ENCODE data around the gene ACOT8. TPM values are rescaled to one million over a fixed set of nuclear protein-coding genes. Genes with fewer than 3 reads are reported as not detected.

ACOT8 gene
- total RNA-seq, 1 donor from 2014 or later, result 31.9 TPM

DNA sequence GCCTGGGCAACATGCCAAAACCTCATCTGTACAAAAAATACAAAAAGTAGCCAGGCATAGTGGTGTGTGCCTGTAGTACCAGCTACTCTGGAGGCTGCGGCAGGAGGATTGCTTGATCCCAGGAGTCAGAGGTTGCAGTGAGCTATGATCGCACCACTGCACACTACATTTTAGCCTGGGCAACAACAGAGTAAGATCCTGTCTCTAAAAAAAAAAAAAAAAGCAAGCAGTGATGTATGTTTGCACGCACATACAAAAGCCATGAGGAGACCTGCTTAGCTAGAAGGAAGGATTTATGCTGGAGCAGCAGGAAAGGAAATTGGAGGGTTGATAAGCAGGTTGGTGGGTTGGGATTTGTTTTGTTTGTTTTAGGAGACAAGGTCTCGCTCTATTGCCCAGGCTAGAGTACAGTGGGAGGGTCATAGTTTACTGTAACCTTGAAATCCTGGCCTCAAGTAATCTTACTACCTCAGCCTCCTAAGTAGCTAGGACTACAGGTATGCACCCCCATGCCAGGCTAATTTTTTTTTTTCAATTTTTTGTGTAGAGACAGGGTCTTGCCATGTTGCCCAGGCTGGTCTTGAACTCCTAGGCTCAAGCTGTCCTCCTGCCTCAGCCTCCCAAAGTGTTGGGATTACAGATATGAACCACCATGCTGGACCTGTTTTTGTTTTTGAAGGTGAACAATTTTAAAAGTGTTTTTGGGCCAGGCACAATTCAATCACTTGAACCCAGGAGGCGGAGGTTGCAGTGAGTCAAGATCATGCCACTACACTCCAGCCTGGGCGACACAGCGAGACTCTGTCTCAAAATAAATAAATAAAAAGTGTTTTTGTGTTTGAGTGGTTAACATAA, 4.3 kb upstream of the ACOT8 start:
- DNase-seq (no peak), ATAC-seq (no peak)
- intact Hi-C loops (cut with micrococcal nuclease), result no loop called here

GRCh38 chr20:45860560-45861220, 3.5 kb upstream of the ACOT8 start:
- intact Hi-C loops (cut with micrococcal nuclease), result no loop called here
- no peak for ATAC-seq
- no peak for DNase-seq

- no peak for DNase-seq
- ATAC-seq, result no peak
- intact Hi-C loops (cut with micrococcal nuclease), result no loop called here
Measured at GRCh38 chr20:45859916-45860315, 2.7 kb upstream of the ACOT8 start.

DNA sequence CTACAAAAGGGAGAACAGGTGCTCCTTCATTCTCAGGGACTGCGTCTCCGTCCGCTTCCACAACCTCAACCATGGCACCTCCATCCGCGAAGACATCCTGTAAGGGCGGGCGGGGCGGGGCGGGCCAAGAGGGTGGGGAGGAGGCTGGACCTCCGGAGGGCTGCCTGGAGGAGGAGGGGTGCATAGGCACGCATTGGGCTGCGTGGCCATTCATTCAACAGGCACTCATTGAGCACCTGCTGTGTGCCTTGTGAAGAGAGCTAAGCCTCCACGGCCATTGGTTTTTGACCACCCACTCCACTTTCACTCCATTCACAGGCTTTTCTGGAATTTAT, 657 bp upstream of the ACOT8 start:
- intact Hi-C loops (cut with micrococcal nuclease), result no loop called here
- ATAC-seq (peak; percentile 7), DNase-seq (no peak)

- DNase-seq (no peak), ATAC-seq (no peak)
- intact Hi-C loops (cut with micrococcal nuclease), result no loop called here
Measured at GRCh38 chr20:45853484-45853883, 3.7 kb downstream of the ACOT8 start.

DNA sequence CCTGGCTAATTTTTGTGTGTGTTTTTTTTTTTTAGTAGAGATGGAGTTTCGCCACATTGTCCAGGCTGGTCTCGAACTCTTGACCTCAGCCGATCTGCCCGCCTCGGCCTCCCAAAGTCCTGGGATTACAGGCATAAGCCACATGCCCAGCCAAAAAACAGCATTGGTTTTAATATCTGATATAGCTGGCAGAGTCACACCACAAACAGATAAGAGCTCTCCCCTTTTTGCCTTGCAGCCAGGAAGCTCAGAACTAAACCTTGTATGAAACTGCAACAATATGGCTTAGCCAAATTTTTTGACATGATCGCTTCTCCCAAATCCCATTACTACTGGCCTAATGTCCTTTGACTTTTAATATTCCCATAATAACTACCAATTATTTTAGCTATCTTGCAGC, 4.9 kb downstream of the ACOT8 start:
- intact Hi-C loops (cut with micrococcal nuclease), result no loop called here
- DNase-seq (no peak), ATAC-seq (no peak)

DNA sequence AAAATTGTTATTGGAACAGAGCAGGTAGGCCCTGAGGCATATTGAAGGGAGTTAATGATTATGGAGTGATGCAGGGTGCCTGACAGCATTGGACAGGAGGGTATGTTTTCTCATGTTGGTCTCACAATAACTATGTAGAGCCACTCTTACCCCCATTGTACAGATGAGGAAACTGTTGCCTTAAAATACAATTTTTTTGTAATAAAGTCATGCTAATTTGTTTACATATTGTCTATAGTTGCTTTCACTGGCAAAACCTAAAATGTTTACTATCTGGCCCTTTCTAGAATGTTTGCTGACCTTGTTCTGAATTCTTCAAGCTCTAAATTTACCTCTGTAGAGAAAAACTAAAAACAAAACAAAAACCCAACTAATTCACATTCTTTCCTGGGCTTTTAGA, 5.7 kb downstream of the ACOT8 start:
- ATAC-seq (no peak), DNase-seq (no peak)
- intact Hi-C loops (cut with micrococcal nuclease), result no loop called here

DNA sequence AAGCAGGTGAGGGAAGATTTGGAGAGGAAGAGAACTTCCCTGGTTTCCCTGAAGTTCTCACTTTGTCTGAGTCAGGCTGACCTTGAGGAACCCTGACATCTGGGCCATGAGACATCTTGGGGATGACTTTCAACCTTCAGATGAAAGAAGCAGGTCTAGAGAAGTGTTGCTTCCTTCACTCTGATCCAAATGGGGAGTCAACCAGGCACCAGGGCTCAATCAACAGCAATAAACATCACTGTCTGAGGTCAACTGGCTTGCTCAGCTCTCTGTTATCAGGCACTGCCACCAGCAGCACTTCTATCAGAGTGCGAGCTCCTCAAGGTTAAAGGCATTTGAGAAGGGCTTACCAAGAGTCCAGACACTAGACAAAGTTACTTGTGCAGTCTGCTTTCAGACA, 6.3 kb downstream of the ACOT8 start:
- intact Hi-C loops (cut with micrococcal nuclease), result no loop called here
- peak; percentile 61 for ATAC-seq

GRCh38 chr20:45850238-45850637, 7.0 kb downstream of the ACOT8 start:
- ATAC-seq (no peak), DNase-seq (no peak)
- intact Hi-C loops (cut with micrococcal nuclease), result no loop called here

More for the DNA sequence above, 6.3 kb downstream of the ACOT8 start:
- no peak for DNase-seq

DNA sequence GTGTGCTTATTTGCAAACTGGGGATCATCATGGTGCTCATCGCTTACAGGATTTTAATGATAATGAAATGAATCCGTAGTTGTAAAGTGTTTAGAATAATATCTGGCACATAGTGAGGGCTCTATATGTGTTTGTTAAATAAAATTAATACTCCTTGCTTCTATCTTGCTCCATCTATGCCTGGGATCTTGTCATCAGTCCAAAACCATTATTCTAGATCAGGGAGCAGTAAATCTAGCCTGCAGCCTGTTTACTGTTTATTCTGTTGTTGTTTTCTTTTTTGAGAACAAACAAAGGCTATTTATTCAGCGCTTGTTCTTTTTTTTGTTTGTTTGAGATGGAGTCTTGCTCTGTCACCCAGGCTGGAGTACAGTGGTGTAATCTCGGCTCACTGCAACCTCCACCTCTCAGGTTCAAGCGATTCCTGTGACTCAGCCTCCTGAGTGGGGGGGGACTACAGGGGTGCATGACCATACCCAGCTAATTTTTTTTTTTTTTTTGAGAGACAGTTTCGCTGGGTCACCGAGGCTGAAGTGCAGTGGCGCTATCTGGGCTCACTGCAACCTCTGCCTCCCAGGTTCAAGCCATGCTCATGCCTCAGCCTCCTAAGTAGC, 8.1 kb downstream of the ACOT8 start:
- intact Hi-C loops (cut with micrococcal nuclease), result no loop called here
- ATAC-seq, result no peak
- DNase-seq, result no peak

- intact Hi-C loops (cut with micrococcal nuclease), result no loop called here
- DNase-seq (no peak), ATAC-seq (no peak)
Measured at GRCh38 chr20:45848421-45848820, 8.8 kb downstream of the ACOT8 start.

DNA sequence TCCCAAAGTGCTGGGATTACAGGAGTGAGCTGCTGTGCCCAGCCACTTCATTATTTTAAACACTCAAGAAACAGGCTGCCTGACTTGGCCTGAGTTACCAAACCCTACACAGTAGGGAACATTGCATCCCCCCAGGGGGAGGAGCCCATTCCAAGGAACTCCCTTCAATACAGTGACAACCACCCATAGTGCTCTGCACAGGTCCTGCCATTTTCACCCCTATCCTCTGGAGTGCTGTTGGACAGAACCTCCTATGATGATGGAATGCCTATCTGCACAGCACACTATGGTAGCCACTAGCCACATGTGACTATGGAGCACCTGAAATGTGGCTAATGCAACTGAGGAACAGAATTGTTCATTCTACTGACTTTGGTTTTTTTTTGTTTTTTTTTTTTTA, 11.7 kb downstream of the ACOT8 start:
- intact Hi-C loops (cut with micrococcal nuclease), result no loop called here
- no peak for ATAC-seq

GRCh38 chr20:45843506-45843905, 13.7 kb downstream of the ACOT8 start:
- DNase-seq, result no peak
- intact Hi-C loops (cut with micrococcal nuclease), result no loop called here
- ATAC-seq, result no peak

More for the DNA sequence above, 11.7 kb downstream of the ACOT8 start:
- no peak for DNase-seq

GRCh38 chr20:45842169-45842812, 14.9 kb downstream of the ACOT8 start:
- ATAC-seq (peak; percentile 39), DNase-seq (no peak)
- intact Hi-C loops (cut with micrococcal nuclease), result no loop called here

GRCh38 chr20:45841407-45842129, 15.6 kb downstream of the ACOT8 start:
- ATAC-seq (peak; percentile 4), DNase-seq (no peak)
- intact Hi-C loops (cut with micrococcal nuclease), result no loop called here

DNA sequence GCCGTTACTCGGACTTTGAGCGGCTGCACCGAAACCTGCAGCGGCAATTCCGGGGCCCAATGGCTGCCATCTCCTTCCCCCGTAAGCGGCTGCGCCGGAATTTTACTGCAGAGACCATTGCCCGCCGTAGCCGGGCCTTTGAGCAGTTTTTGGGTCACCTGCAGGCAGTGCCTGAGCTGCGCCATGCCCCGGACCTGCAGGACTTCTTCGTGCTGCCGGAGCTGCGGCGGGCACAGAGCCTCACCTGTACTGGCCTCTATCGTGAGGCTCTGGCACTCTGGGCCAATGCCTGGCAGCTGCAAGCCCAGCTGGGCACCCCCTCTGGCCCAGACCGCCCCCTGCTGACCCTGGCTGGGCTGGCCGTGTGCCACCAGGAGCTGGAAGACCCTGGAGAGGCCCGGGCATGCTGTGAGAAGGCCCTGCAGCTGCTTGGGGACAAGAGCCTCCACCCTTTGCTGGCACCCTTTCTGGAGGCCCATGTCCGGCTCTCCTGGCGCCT, 16.4 kb downstream of the ACOT8 start:
- DNase-seq (no peak), ATAC-seq (no peak)
- intact Hi-C loops (cut with micrococcal nuclease), result no loop called here

DNA sequence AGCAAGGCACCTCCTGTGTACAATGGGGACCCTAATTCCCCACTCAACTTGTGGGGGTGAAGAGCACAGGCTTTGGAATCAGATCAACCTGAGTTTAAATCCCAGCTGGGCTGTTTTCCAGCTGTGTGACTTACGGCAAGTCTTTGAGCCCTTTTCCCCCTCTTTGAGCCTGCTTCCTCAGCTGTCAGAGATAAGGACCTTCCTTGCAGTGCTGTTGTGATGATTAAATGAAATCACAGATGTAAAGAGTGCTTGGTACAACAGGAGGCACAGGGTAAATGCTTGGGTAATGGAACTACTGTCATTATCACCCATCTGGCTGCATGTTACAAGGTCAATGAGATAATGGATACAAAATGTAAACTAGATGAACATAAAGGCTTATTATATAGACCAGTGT, 20.4 kb downstream of the ACOT8 start:
- intact Hi-C loops (cut with micrococcal nuclease), result no loop called here
- DNase-seq, result no peak
- no peak for ATAC-seq

GRCh38 chr20:45835825-45836224, 21.4 kb downstream of the ACOT8 start:
- DNase-seq (peak; percentile 64), ATAC-seq (peak; percentile 36)
- intact Hi-C loops (cut with micrococcal nuclease), result no loop called here

- ATAC-seq, result no peak
- intact Hi-C loops (cut with micrococcal nuclease), result no loop called here
Measured at GRCh38 chr20:45835329-45835765, 21.8 kb downstream of the ACOT8 start.

More at GRCh38 chr20:45835329-45835765, 21.8 kb downstream of the ACOT8 start:
- no peak for DNase-seq

Data from left ventricle myocardium superior (tissue), 1 donor.